ENCODE results near the gene CMTM6.
A peak's percentile ranks its signal among the peaks of the same experiment; 100 is the strongest.

GRCh38 chr3:32493437-32494414 lies 8.9 kb downstream of the CMTM6 start:
- TF ChIP-seq EZH2 (IDR thresholded peaks at IDR 0.05; ENCODE audit: borderline replicate concordance, control insufficient read depth, low read depth, low read length) (no peak), POLR2AphosphoS5 (IDR thresholded peaks at IDR 0.05; ENCODE audit: low read length) (no peak), ZNF24 (IDR thresholded peaks at IDR 0.05) (no peak), SRF (IDR thresholded peaks at IDR 0.05; ENCODE audit: low read depth in 2 of 2, low read length in 2 of 2) (no peak), SP1 (IDR thresholded peaks at IDR 0.05; ENCODE audit: low read depth, low read length) (peak; percentile 68), RCOR1 (conservative IDR thresholded peaks at IDR 0.05; ENCODE audit: low read depth, low read length) (no peak; the same call in 1 of the 2 replicates), HDAC6 (IDR thresholded peaks at IDR 0.05; ENCODE audit: unreplicated experiment) (no peak)
- TF ChIP-seq, protein P1, sequence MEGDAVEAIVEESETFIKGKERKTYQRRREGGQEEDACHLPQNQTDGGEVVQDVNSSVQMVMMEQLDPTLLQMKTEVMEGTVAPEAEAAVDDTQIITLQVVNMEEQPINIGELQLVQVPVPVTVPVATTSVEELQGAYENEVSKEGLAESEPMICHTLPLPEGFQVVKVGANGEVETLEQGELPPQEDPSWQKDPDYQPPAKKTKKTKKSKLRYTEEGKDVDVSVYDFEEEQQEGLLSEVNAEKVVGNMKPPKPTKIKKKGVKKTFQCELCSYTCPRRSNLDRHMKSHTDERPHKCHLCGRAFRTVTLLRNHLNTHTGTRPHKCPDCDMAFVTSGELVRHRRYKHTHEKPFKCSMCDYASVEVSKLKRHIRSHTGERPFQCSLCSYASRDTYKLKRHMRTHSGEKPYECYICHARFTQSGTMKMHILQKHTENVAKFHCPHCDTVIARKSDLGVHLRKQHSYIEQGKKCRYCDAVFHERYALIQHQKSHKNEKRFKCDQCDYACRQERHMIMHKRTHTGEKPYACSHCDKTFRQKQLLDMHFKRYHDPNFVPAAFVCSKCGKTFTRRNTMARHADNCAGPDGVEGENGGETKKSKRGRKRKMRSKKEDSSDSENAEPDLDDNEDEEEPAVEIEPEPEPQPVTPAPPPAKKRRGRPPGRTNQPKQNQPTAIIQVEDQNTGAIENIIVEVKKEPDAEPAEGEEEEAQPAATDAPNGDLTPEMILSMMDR (IDR thresholded peaks at IDR 0.05 in 2 of 3, conservative IDR thresholded peaks at IDR 0.05 in 1 of 3; ENCODE audit: control insufficient read depth in 2 of 3, extremely low read depth in 1 of 3, insufficient read depth in 1 of 3, low read depth in 3 of 3, low read length in 3 of 3) = no peak

Measured in GM12878 (cell line).